ENCODE data around the gene NECAP2.
A peak's percentile ranks its signal among the peaks of the same experiment; 100 is the strongest.

The NECAP2 gene, protein sequence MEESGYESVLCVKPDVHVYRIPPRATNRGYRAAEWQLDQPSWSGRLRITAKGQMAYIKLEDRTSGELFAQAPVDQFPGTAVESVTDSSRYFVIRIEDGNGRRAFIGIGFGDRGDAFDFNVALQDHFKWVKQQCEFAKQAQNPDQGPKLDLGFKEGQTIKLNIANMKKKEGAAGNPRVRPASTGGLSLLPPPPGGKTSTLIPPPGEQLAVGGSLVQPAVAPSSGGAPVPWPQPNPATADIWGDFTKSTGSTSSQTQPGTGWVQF

DNA sequence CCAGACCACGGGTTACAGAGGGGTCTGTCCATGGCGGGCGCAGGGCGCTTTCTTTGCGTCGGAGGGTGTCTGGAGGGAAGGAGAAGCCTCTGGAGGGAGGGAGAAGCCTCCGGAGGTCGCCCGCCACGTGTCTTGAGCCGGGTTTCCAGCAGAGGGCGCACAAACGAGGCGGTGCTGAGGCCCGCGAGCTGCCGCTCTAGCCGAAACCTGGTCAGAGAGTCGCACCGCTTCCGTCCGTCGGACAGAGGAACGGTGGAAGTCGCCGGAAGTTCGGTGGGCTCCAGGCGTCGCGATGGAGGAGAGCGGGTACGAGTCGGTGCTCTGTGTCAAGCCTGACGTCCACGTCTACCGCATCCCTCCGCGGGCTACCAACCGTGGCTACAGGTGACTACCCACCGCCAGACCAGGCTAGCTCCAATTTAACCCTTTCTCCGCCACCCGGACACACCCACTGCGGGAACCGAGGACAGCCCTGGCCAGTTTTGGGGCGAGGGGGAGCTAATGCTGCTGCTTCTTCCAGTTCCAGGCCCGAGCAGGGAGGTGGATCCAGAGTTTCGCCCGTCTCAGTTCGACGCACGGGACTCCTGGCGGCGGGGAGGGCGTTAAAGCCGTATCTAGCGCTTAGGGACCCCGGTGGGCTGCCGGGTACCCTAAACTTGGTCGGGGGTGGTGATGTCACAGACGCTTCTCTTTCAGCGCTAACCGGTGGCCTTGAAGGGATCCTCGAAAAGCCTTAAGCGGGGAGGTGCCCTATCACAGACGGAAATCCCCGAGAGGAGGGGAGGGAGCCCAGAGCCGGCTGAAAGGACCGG lies at the start of gene NECAP2:
Gene NECAP2, plus strand, starts transcription at position 255 of the 812 bp plus-strand sequence. Its CDS starts 38 bp downstream, at position 293.
- peak; percentile 94 for DNase-seq (ENCODE audit: low spot score)

DNA sequence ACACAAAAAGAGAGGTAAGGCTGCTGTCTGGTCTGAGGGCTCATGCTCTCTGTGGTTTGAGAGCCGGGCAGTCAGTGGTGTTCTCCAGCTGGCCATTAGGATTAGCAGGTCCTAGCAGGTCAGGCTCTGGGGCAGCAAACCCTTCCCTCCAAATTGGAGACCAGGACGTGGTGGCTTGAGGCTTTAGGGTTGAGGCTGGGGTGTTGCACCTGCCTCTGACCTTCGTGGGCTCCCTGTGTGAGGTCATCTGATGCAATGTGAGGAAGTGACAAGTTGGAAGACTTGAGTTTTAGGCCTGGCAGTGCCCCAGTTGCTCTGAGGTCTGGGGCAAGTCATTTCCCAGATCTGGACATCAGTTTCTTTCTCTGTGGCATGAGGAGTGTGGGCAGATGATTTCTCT lies 49.1 kb upstream of the NECAP2 start:
- no peak for DNase-seq (ENCODE audit: low spot score)

DNA sequence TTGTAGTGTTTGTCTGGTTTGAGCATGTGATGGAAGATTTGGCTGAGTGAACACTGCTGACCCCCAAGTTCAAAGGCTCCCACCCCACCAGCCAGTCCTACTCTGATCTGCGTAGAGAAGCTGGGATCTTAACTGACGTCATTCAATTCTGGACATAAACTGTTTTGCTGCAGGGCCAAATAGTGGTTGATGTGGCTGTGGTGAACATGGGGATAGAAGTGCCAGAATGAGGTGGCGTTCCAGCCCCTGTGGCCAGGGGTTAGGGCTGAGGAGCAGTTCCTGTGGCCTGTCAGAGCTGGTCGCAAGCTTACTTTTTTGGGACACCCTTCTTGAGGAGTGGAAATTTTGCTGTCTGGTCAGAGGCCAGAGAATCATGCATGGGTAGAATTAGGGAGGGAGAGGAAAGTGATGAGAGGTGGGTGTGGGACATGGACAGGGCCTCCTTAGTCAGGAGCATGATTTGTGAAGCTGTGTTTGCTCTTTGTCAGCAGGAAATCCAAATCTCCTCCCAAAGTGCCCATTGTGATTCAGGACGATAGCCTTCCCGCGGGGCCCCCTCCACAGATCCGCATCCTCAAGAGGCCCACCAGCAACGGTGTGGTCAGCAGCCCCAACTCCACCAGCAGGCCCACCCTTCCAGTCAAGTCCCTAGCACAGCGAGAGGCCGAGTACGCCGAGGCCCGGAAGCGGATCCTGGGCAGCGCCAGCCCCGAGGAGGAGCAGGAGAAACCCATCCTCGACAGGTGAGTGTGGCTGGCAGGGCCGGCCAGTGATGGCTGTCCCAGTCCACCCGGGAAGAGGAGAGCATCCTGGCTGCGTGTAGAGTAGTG lies 47.6 kb upstream of the NECAP2 start:
- DNase-seq (ENCODE audit: low spot score) = no peak

DNA sequence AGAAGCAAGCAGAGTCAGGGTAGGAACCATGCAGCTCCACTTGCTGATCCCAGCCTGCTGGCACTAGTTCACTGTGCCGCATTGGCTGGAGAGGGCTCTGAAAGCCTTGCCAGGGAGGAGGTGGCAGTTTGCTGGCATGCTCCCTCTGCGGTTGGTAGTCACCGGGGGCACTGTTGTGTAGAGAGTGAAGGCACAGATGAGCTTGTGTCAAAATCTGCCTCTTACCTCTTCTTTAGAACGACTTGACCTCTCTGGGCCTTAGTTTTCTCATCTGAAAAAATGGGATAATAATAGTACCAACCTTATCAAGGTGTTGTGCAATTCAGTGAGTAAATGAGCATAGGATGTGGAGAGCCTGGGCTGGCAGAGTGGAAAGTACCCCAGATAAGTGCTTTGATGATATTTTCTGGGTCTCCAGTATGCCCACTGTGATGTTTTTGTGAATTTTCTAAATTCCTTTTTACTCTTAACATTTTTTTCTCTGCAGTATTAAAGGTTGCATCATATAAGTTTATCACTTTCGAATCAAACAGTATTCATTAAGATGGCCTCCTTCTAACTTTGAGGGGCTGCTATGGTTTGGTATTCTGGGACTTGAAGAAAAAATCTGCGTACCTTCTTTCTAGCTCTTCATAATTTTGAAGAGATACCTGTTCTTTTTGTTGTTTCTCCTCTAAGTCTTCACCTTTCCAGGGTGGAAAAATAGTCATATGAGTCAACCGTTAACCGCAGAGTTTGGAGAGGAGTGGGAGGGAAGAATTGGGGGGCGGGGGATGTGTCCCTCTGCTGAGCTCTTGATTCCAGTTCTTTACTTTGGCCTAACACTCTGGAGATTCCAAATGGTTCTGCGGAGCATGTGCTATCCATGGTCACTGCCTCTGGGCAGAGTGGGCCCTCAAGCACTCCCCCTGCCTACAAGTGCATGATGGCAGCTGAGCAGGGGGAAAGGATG lies 46.7 kb upstream of the NECAP2 start:
- DNase-seq (ENCODE audit: low spot score) = no peak

DNA sequence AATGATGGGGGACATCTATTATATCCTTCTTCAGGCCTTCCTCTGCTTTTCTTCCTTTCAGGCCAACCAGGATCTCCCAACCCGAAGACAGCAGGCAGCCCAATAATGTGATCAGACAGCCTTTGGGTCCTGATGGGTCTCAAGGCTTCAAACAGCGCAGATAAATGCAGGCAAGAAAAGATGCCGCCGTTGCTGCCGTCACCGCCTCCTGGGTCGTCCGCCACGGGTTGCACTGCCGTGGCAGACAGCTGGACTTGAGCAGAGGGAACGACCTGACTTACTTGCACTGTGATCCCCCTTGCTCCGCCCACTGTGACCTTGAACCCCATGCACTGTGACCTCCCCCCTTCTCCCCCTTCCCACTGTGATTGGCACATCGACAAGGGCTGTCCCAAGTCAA lies 45.5 kb upstream of the NECAP2 start:
- DNase-seq (ENCODE audit: low spot score) = no peak

DNA sequence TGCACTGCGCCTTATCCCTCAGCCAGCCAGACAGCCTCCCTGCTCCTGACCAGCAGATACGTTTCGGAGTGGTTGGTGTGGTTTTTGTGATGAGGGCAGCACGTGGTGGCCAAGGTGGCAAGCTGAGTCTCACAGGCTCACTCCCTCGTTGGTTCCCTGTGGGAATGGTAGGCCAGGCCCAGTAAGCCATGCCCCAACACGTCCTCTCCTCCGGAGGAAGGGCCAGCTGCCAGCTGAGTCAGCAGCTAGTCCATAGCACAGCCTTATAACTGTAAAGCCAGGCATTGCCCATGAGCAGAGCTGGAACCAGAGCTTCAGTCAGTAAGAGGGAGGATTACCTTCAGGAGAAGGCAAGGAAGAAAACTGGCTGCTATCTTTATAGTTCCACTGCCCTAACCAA lies 43.9 kb upstream of the NECAP2 start:
- DNase-seq (ENCODE audit: low spot score) = no peak

DNA sequence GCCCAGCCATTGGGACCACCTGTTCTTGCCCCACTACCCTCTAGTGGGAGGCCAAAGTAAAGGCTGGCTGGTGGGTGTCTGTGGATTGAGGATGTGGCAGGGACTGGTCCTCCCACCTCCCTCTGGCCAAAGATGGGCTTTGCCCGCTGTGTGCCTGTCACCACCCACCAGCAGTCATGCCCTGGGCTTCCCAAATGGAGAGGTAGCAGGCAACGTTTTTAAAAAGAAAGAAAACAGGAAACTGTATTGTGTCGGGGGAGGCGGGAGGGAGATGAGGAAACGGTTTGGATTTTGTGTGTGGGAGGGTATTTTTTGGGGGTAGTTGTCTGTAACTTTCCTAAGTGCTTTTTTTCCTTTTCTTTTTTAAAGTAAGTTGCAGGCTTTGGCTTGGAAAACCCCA lies 43.4 kb upstream of the NECAP2 start:
- no peak for DNase-seq (ENCODE audit: low spot score)

DNA sequence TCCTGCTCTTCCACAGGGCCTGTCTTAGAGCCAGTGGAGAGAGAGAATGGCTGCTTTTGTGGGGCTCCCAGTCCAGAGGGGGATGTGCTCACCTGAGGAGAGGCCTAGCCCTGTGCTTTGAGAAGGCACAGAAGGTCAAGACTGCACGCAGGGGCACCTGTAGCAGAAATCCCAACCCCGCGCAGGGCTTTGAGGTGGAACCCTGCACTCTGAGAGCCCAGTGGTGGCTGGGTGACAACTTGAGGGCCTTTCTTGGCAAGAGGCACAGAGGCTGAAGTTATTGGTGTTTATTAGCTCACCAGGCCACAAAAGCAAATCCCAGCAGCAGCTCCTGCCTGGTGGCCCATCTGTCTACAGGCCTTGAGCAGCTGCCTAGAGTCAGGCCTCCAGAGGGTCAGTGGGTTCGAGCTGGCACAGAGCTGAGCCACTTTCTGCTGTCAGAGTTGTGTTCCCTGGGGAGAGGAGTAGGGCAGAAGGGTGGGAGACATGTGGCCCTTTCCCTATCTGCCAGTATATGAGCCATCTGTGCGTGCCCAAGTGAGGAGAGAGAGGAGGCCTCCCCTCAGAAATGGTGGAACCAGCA lies 42.1 kb upstream of the NECAP2 start:
- DNase-seq (ENCODE audit: low spot score) = no peak

DNA sequence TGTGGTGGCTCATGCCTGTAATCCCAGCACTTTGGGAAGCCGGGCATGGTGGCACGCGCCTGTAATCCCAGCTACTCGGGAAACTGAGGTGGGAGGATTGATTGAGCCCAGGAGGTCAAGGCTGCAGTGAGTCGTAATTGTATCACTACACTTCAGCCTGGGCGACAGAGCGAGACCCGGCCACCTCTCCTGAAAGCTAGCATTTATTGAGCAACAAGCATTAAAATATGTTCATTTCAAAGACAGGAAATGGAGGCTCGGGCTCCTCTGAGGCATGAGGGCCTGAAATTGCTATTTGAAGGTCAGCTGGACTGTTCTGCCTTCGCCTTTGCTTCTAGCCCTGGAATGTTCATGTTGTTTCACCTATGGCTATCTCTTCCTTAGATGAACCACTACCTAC lies 37.8 kb upstream of the NECAP2 start:
- DNase-seq (ENCODE audit: low spot score) = no peak

DNA sequence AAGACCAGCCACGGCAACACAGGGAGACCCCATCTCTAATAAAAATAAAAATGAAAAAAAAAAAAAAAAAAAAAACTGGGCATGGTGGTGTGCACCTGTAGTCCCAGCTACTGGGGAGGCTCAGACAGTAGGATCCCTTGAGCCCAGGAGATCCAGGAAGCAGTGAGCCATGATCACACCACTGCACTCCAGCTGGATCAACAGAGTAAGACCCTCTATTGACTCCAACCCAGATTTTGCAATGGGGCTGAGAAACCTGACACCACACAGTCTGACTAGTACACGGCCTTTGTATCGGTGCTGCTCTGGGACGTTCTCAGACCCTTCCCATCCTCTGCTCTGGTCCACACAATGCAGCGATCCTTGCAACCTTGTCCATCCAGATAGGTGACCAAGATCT lies 35.1 kb upstream of the NECAP2 start:
- no peak for DNase-seq (ENCODE audit: low spot score)

DNA sequence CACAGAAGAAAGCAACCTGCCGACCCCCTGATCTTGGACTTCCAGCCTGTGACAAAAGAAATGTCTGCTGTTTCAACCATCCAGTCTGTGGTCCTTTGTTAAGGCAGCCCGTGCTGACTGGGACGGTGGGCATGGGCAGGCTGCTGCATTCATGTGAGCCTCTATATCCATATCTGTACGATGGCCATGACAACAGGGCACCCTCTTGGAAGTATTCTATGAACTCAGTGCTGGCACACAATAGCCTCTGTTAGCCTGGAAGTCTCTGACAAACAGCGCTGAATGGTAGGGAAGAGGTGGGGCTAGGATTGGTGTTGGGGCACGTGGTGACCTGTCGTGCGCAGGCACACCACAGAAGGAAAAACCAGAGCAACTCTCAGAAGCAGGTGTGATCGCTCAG lies 33.7 kb upstream of the NECAP2 start:
- DNase-seq (ENCODE audit: low spot score) = no peak

DNA sequence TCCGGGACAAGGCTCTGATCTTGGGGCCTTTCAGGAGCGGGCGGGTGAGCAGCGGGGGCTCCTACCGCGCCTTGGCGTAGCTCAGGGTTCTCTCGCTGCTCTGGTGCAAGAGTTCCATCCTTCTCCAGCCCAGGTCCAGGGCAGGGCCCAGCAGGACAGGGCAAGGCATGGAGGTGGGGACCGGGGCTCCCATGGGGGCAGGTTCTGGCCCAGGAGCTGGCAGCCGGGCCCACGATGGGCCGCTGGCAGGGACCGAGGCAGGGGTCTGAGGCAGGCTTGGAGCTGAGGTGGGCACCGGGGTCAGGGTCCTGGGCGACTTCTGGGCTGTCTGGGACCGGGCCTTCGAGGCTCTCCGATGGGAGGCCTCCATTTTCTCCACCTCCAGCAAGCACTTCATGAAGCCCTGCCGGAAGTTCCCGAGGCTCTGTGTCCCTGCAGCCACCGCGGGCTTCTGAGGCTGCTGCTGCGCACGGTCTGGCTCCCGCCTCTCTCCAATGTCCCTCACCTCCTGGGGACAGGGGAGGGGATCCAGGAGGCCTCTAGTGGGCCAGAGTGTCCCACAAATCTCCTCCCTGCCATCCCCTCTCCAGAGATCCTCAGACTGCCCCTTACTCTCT lies 30.9 kb upstream of the NECAP2 start:
- no peak for DNase-seq (ENCODE audit: low spot score)

DNA sequence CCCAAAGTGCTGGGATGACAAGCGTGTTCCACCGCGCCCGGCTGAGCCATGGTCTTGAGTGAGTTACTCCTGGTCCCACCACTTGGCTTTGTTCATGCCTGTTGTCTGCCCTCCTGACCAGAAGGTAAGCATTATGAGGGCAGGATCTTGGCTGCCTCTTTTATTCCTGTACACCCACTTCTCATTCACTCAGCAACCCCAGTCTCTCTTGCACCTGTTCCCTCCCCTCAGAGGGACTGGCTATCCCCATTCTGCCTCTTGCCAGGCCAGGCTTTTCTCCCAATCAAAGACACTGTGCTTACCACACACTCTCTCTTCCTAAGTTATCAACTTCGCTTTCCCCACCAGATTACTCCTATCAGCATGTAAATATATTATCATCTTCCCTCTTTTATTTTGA lies 29.7 kb upstream of the NECAP2 start:
- DNase-seq (ENCODE audit: low spot score) = no peak

DNA sequence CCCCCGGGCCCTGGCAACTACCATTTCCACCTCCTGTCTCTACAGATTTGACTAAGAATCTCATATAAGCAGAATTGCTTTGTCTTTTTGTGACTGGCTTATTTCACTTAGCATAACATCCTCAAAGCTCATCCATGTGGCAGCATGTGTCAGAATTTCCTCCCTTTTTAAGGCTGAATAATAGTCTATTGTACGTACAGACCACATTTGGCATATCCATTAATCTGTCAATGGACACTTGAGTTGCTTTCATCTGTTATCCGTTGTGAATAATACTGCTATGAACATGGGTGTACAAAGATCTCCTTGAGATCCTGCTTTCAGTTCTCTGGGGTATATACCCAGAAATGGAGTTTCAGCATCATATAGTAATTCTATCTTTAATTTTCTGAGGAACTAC lies 27.3 kb upstream of the NECAP2 start:
- no peak for DNase-seq (ENCODE audit: low spot score)

DNA sequence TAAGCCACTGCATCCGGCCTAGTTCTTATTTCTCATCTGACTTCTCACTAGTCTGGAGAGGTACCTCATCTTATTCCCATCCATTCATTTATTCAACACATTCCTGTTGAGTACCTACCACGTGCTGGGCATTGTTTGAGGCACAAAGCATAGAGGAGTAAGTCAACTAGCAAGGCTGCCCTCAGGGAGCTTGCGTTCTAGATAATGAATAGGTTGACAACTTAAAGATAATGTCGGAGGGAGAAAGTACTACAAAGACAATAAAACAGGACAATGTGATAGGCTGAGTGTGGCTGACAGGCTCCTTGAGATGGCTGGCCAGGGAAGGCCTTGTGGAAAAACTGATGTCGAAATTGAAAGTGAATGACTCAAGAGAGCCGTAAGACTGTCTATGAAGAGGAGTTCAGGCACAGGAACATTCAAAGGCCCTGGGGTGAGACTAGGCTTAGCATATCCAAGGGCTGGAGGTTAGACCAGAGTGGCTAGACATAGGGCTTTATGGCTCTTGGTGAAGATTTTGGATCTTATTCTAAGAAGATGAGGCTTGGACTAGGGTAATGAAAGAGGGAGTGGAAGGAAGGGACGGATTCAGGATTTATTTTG lies 21.6 kb upstream of the NECAP2 start:
- DNase-seq (ENCODE audit: low spot score) = no peak

DNA sequence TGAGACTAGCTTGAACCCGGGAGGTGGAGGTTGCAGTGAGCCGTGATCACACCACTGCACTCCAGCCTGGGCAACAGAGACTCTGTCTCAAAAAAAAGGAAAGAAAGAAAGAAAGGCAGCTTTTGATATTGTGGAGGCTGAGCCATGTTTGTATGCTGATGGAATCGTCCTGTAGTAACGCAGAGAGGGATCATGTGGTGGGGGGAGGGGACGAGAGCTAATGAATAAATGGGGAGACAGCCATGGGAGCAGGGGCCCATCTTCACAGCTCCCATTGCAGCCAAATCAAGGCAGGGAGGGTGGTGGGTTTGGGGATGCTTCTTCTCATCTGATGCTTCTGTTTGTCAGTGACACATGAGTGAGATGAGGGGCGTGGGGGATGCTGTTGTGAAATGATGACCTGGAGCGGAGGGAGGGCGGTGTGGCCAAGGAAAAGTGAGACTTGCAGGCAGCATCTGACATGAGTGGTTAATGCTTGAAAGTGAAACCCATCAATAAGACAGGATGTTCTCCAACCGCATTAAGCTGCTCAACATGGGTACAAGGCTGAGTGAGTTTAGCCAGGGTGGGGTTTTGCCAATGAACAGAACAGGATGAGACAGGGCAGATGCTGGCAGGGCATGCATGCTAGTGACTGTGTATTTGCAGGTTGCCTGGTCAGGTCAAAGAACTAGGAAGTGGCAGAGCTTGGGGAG lies 20.0 kb upstream of the NECAP2 start:
- DNase-seq (ENCODE audit: low spot score) = no peak

DNA sequence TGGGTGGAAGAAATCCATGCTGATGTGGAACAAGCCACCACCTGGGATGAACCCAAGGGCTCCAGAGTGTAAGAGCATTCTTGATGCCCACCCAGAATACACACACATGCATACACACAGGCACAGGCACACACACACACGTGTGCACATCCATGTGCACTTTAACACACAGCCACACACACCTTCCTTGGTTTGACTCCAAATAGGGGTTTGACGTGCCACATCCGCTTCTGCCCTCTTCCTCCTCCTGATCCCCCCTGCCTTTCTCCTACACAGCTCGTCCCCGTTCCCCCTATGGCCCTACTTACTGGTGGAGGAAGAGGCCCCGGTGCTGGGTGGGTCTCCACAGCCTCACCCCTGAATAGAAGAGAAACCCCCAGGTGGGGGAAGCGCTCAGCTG lies 19.3 kb upstream of the NECAP2 start:
- DNase-seq (ENCODE audit: low spot score) = no peak

DNA sequence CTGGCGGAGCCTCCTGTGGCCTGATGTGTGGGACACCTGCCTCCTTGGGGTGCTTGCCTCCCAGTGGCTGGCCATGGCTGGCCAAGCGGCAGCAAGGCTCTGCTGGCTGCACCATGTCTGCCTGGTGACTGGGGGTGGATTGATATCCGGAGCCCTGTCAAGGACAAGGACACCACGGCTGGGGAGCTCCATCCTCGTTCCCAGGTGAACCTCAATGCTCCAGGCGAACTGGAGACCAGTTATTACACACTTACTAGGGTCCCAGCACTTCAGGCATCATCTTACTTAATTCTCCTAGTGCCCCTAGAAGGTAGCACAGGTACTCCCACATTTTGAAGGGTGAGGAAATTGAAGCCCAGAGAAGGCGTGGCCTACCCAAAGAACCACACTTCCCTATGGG lies 18.5 kb upstream of the NECAP2 start:
- no peak for DNase-seq (ENCODE audit: low spot score)

DNA sequence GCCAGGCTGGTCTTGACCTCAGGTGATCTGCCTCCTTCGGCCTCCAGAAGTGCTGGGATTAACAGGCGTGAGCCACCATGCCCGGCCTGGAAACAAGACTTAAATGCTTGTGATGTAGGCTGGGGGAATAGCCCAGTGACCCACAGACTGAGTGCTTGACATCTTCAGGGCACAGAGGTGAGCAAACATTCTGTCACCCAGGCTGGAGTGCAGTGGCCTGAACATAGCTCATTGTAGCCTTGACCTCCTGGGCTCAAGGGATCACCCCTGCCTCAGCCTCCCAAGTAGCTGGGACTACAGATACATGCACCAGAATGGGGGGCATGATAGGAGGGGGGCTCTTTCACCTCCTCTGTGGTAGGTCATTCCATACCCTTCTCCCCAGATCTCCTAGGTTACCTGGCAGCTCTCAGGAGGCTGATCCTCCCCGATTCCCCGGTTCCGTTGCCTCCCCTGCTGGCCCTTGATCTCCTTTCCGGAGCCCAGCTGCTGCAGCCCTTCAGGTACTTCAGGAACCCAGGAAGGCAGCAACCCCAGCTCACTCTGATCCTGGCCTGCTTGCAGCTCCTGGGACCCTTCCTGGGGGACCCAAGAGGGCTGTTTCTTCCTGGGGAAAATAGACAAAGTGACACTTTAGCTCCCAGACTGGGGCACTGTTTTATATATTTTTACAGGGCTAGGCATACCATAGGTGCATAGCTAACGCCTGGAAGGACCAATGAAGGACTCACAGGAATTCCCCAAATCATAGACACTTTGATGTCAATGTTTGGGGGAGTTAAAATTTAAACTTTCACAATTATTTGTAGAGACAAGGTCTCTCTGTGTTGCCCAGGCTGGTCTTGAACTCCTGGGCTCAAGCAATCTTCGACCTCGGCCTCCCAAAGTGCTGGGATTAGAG lies 15.1 kb upstream of the NECAP2 start:
- DNase-seq (ENCODE audit: low spot score) = no peak

Data from D341Med (cell line).